D721Med (cell line): Measurements from ENCODE around the gene PRTFDC1.
"Not testable (repeated sequence)": the region's sequence is repeated elsewhere in the genome, so short reads cannot be mapped to it uniquely, and the experiment has no call there.

Source experiments
- DNase-seq: peaks from one replicate; pipeline ENCODE4 v3.0.0; 2011; ENCODE audit warnings: low spot score; ENCODE audit not compliant: insufficient read length
- FAIRE-seq: peaks from 2 replicates; lab custom pipeline; 2011; peaks lifted over from hg19 to GRCh38; lab: Jason Lieb, UNC
- CTCF ChIP-seq: IDR thresholded peaks from 2 replicates; pipeline ENCODE4 v1.5.1; 2012; ENCODE audit warnings: mild to moderate bottlenecking, control low read depth; ENCODE audit not compliant: insufficient read depth; ENCODE audit errors: missing control alignments

The PRTFDC1 gene

GRCh38 chr10:24981161-24981710 is 28.8 kb upstream of the PRTFDC1 start:
- no peak for TF ChIP-seq CTCF
- FAIRE-seq (no peak), DNase-seq (no peak)

- DNase-seq (no peak), FAIRE-seq (no peak)
- no peak for TF ChIP-seq CTCF
These were observed 27.3 kb upstream of the PRTFDC1 start for GRCh38 chr10:24979685-24980084.

GRCh38 chr10:24974976-24975375 is 22.6 kb upstream of the PRTFDC1 start:
- FAIRE-seq (no peak), DNase-seq (no peak)
- TF ChIP-seq CTCF, result no peak

- no peak for DNase-seq
- no peak for FAIRE-seq
- no peak for TF ChIP-seq CTCF
These were observed 20.8 kb upstream of the PRTFDC1 start for GRCh38 chr10:24973163-24973562.

- TF ChIP-seq CTCF, result no peak
- DNase-seq (no peak), FAIRE-seq (no peak)
These were observed 19.0 kb upstream of the PRTFDC1 start for GRCh38 chr10:24971374-24971773.

GRCh38 chr10:24969841-24970281 is 17.5 kb upstream of the PRTFDC1 start:
- TF ChIP-seq CTCF, result no peak
- DNase-seq, result no peak
- no peak for FAIRE-seq

- FAIRE-seq, DNase-seq: not testable (repeated sequence)
These were observed 16.5 kb upstream of the PRTFDC1 start for GRCh38 chr10:24968951-24969350.

GRCh38 chr10:24968349-24968748 is 15.9 kb upstream of the PRTFDC1 start:
- no peak for DNase-seq
- no peak for TF ChIP-seq CTCF
- FAIRE-seq, result no peak
